K562 treated with DMSO at 1 percent for 4 hours (cell line): Measurements from ENCODE around the gene ADGRG1. TPM values are rescaled to one million over a fixed set of nuclear protein-coding genes. Genes with fewer than 3 reads are reported as not detected.

Experiments used
- total RNA-seq: library from RNA; unstranded; fragments of 300-600 nt; gene quantifications from 2 replicates; pipeline ENCODE4 v1.2.3, GENCODE V29; 2022; ENCODE audit not compliant: insufficient read depth

The ADGRG1 gene
- 0.28 and 1.9 TPM in 2 replicates for total RNA-seq

DNA sequence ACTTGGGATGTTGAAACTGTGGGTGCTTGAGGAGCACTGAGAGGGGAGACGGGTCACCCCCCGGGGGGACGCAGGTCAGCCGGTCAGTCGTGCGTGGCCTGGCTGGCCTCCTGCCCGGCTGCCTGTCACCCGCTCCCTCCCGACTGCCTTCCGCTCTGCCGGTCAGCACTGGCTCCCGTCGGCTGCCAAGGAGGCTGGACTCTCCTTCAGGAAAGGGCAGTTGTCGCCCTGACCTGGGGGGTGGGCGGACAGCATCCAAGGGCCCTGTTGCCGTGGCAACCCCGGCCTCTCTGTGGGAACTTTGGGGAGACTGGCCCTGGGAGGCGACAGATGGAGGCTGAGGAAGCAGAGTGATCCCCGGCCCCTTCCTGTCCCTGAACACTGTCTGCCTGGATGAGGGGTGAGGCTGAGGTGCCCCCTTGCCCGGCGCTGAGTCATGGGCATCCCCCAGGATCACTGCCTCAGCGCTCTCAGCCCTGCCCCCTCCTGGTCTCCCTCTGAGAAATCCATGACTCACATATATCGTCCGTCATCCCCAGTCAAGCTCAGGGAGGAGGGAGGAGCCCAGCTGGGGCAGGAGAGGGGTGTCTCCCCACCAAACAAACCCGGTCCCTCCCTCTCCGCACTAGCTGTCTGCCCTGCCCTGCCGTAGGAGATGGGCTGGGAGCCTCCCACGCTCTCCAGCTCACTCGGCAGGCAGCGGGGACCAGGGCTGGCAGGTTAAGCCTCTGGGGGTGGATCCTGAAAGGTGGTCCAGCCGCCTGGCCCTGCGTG, at the start of gene ADGRG1:
ADGRG1 (plus strand) TSS at position 623 of the 774 bp plus-strand sequence. CDS start 21,658 bp downstream, outside the sequence.

DNA sequence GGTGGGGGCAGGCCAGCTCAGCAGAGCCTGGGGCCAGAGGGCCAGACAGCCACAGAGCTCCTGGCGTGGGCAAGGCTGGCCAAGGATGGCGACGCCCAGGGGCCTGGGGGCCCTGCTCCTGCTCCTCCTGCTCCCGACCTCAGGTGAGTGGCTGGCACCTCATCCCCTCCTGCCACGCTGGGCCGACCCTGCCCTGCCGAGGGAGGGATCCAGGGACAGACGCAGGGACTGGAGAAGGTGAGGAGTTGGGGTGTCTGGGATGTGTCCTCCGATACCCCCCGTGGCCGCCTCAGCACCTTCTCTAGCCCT, 39.8 kb downstream of the ADGRG1 start, which contains the start of gene ADGRG3:
ADGRG3 (plus strand) TSS at position 44 of the 309 bp plus-strand sequence; CDS start at position 86, 42 bp downstream.

DNA sequence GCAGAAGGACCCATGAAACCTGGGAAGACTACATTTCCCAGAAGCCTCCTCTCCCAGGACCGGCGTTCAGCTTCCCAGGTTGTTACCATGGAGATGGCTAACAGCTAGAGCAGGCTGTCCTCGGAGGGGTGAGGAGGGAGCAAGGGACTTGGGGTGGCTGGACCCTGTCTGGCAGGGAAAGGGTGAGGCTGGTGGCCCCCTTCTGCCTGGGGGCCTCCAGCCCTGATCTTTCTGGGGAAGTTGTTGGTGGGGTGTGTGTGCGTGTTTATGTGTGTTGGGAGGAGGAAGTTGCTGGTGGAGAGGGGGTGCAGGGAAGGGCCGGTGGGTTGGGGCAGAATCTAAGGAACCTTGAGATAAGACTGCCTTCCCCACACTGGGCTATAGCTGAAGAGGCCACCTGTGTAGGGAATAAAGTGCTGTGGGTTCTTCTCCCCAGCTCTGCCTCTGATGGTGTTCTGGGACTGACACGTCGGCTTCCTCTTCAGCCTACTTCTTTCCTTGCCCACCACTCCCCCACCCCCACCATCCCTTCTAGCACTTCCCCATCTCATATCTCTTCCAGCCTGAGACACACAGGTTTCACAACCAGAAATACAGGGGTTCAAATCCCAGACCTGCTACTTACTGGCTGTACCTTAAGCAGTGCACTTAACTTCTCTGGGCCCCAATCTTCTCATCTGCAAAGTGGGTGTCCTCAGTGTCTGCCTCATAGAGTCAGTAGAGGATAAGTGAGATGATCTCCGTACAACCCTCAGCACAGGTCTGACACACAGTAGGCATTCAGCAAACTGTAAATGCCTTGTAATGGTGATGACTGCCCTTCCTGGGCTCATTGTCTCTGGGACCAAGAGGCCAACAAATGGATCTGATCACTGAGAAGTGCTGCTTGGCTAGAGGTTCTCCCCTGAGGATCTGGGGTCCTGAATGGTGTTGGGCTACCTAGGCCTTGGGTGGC, 66.6 kb downstream of the ADGRG1 start, which contains the start of gene DRC7:
DRC7 (plus strand) TSS at position 82 of the 955 bp plus-strand sequence. CDS start 3,144 bp downstream, outside the sequence.

Other genes with a start within 250 kb of the ADGRG1 start
- gene CCL17, start 223.9 kb upstream of the ADGRG1 start, total RNA-seq, result not detected in 2 replicates
- 47.8 and 49.2 TPM in 2 replicates for gene CIAPIN1, start 181.2 kb upstream of the ADGRG1 start, total RNA-seq
- 39.8 and 48.8 TPM in 2 replicates for gene COQ9, start 181.2 kb upstream of the ADGRG1 start, total RNA-seq
- gene POLR2C, start 166.0 kb upstream of the ADGRG1 start, total RNA-seq, result 102 and 128 TPM in 2 replicates
- 9.8 and 19.7 TPM in 2 replicates for gene DOK4, start 142.1 kb upstream of the ADGRG1 start, total RNA-seq
- gene CCDC102A, start 92.1 kb upstream of the ADGRG1 start, total RNA-seq, result 2.0 and 3.0 TPM in 2 replicates
- gene ADGRG5, start 86.0 kb upstream of the ADGRG1 start, total RNA-seq, result 0.33 and 0.53 TPM in 2 replicates
- 0.79 and 6.4 TPM in 2 replicates for gene ADGRG3, start 39.7 kb downstream of the ADGRG1 start, total RNA-seq
- gene DRC7, start 66.2 kb downstream of the ADGRG1 start, total RNA-seq, result not detected in 2 replicates
- gene KATNB1, start 107.1 kb downstream of the ADGRG1 start, total RNA-seq, result 43.3 and 44.7 TPM in 2 replicates
- gene KIFC3, start 173.9 kb downstream of the ADGRG1 start, total RNA-seq, result 93.2 and 108 TPM in 2 replicates